Heart right ventricle (tissue), 16 donors: ENCODE measurements around the gene OCA2. TPM values are rescaled to one million over a fixed set of nuclear protein-coding genes. Genes with fewer than 3 reads are reported as not detected.

Experiments used
- ATAC-seq, 8 donors: fragments of 200-7000 bp; cut with Tn5 transposase; one replicate each; pipeline ENCODE4 v1.9.1; 2020; ENCODE audit warnings: mild to moderate bottlenecking in 8 of 8, moderate library complexity in 8 of 8, moderate number of reproducible peaks in 1 of 8
- DNase-seq, 2 donors: peaks; one replicate each; pipeline ENCODE4 v3.0.0-alpha.2; 2020
- H3K27ac ChIP-seq, 10 donors: fragments of 200-600 bp; sonication (generic) in 2 of 10; one replicate each; pipeline versions ENCODE4 v1.5.0 to v1.8.0; 2020 to 2022; ENCODE audit warnings: mild to moderate bottlenecking in 3 of 10
- H3K27me3 ChIP-seq, 7 donors: fragments of 200-600 bp; one replicate each; pipeline ENCODE4 v1.8.0; 2021 to 2022; ENCODE audit warnings: mild to moderate bottlenecking in 2 of 7
- H3K36me3 ChIP-seq, 9 donors: fragments of 200-600 bp; sonication (generic) in 1 of 9; one replicate each; pipeline versions ENCODE4 v1.5.0 to v1.8.0; 2020 to 2022; ENCODE audit warnings: mild to moderate bottlenecking in 2 of 9
- H3K4me1 ChIP-seq, 9 donors: fragments of 200-600 bp; sonication (generic) in 1 of 9; one replicate each; pipeline versions ENCODE4 v1.5.0 to v1.8.0; 2020 to 2022; ENCODE audit warnings: mild to moderate bottlenecking in 4 of 9
- H3K4me3 ChIP-seq, 10 donors: fragments of 200-600 bp; sonication (generic) in 2 of 10; one replicate each; pipeline versions ENCODE4 v1.5.0 to v1.8.0; 2020 to 2022; ENCODE audit warnings: mild to moderate bottlenecking in 7 of 10, moderate library complexity in 2 of 10
- H3K9me3 ChIP-seq, 11 donors: fragments of 200-600 bp in 10 of 11; sonication (generic) in 2 of 11; one replicate each; pipeline versions ENCODE4 v1.5.0 to v1.8.0; 2013 to 2022; ENCODE audit warnings: mild to moderate bottlenecking in 2 of 11, control low read depth in 1 of 11, moderate library complexity in 1 of 11
- CTCF ChIP-seq, 9 donors: fragments of 200-600 bp; sonication (generic) in 2 of 9; IDR thresholded peaks; one replicate each; pipeline versions ENCODE4 v1.5.0 to v1.8.0; 2021 to 2022; ENCODE audit warnings: antibody characterized with exemption in 9 of 9, mild to moderate bottlenecking in 5 of 9, moderate library complexity in 1 of 9
- WGBS, 2 donors: extraction: QIAGEN DNeasy Blood & Tissue Kit; methylation state at CpG; one replicate each; pipeline ENCODE4 v1.1.7; 2013; ENCODE audit warnings: inconsistent platforms in 1 of 2; 5-methylcytosine and 5-hydroxymethylcytosine counted together
- intact Hi-C, 10 donors: fragments of 100-400 bp; cut with DNase I; formaldehyde crosslinking; loops; one replicate each; pipeline versions ENCODE4 v1.11.1 to v1.14.2; 2022
- polyA plus RNA-seq, 2 donors: library from polyadenylated mRNA; stranded (reverse); fragments of 200-250 nt; gene quantifications; one replicate each; pipeline ENCODE4 v1.2.3, GENCODE V29; 2013
- total RNA-seq, 10 donors: library from RNA; stranded (reverse); fragmentation: NEBNext Ultra II Directional in 3 of 10; extraction: Animal tissue kit (Norgen Biotek cat#: 25700) in 3 of 10; gene quantifications; one replicate each; pipeline versions ENCODE4 v1.2.1 to v1.2.4, GENCODE V29; 2021 to 2023
- donor health status: Arrhythmogenic right ventricular cardiomyopathy.
- donor health status: ischemic (EF 13 %, LVEDD 7.1; RV severe dilation, severe dysfunction).
- donor health status: healthy with polysubstance abuse.
- donor health status: DM: no; HTN: yes; CAD: no.
- donor health status: DM: no; HTN: no; CAD: no.
- donor health status: ischemic (EF 25% LVEDD 6.9; RV normal size, moderate dysfunction).
- donor health status: ischemic (EF 25% LVEDD 5.7; RV mildly dilated, moderate dysfunction).
- donor health status: healthy.
- donor health status: DM: yes; HTN: yes; CAD: no.
- donor health status: Ischemic cardiomyopathy.
- donor health status: ischemic (EF 35%, LVEDD 5.7; RV mildly dilated, moderate dysfunction).
- donor health status: nonischemic (EF 11% LVEDD 7.7; RV severe dilation, severe dysfunction).
- donor health status: DM: yes; HTN: yes; CAD: no.
- donor health status: PGD.
- donor health status: ischemic (EF 29% LVEDD 5.4; RV normal size, mild dysfunction).
- donor health status: nonischemic (EF 23%, LVEDD 6.1; RV moderate dilation, normal function).

The OCA2 gene
- total and polyA plus RNA-seq, 12 donors, result 0.04 to 0.32 (median 0.17) TPM; not detected in 6

- no peak for ATAC-seq
- H3K4me3 ChIP-seq, result no peak overlapping the region
- peaks cover 0 to 7% (median 0%) of the 10 kb centered on the region in 7 donors for H3K27me3 ChIP-seq
- H3K9me3 ChIP-seq, result no peaks in the 10 kb centered on the region
- 68 to 74% methylated on average over 4 of the region's 4 CpGs for WGBS, 2 donors
- H3K27ac ChIP-seq, result no peak overlapping the region
- H3K4me1 ChIP-seq, result no peaks in the 10 kb centered on the region
- intact Hi-C loops, result no loop called here
- no peak for DNase-seq
- no peaks in the 10 kb centered on the region for H3K36me3 ChIP-seq
- TF ChIP-seq CTCF (IDR thresholded peaks at IDR 0.05), result no peak
Measured at GRCh38 chr15:28037969-28038590, 61.0 kb downstream of the OCA2 start.

DNA sequence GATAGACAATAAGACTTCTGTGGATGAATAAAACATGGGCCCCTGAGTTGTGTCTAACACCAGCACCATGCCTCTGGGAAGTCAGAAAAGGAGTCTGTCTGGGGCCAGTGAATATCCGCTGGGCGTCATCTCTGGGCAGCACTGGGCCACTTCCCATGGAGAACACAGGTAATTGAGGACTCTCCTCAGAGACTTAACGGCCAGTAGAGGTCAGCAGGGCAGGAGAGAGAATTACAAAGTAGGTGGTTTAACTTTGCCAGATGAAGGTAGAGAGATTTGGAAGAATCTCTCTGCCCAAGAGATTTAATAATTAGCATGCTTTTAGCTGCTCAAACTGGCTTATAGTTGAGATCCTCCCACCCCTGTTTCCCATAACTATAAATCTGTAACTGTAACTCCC is 65.7 kb downstream of the OCA2 start:
- Histone ChIP-seq H3K27me3 (peaks cover 0 to 7% (median 0%) of the 10 kb centered on the region in 7 donors), H3K27ac (no peak overlapping the region), H3K4me3 (no peak overlapping the region), H3K4me1 (no peaks in the 10 kb centered on the region), H3K9me3 (no peaks in the 10 kb centered on the region), H3K36me3 (no peaks in the 10 kb centered on the region)
- no peak for ATAC-seq
- no peak for DNase-seq
- no peak for TF ChIP-seq CTCF (IDR thresholded peaks at IDR 0.05)
- 65 to 67% methylated on average over 3 of the region's 3 CpGs for WGBS, 2 donors
- intact Hi-C loops, result loop anchor here in 1 of 10 donors (2.0 kb wide), 1 partner anchor 41 kb away; no protein-coding TSS in a partner anchor

GRCh38 chr15:28030801-28031200 is 68.3 kb downstream of the OCA2 start:
- H3K4me1 ChIP-seq, result no peaks in the 10 kb centered on the region
- ATAC-seq (no peak), DNase-seq (no peak)
- H3K27me3 ChIP-seq, result peaks cover 0 to 4% (median 0%) of the 10 kb centered on the region in 7 donors
- 88 to 89% methylated on average over 2 of the region's 2 CpGs for WGBS, 2 donors
- H3K9me3 ChIP-seq, result no peaks in the 10 kb centered on the region
- H3K27ac ChIP-seq, result no peak overlapping the region
- H3K4me3 ChIP-seq, result no peak overlapping the region
- no peaks in the 10 kb centered on the region for H3K36me3 ChIP-seq
- no peak for TF ChIP-seq CTCF (IDR thresholded peaks at IDR 0.05)
- intact Hi-C loops, result no loop called here

- 94 to 95% methylated on average over 12 of the region's 12 CpGs for WGBS, 2 donors
- no peak overlapping the region for H3K4me3 ChIP-seq
- ATAC-seq (no peak), DNase-seq (no peak)
- H3K9me3 ChIP-seq, result no peaks in the 10 kb centered on the region
- intact Hi-C loops, result loop anchor here in 1 of 10 donors (10.0 kb wide), 1 partner anchor 1133 kb away; no protein-coding TSS in a partner anchor
- H3K27ac ChIP-seq, result no peak overlapping the region
- H3K4me1 ChIP-seq, result no peaks in the 10 kb centered on the region
- TF ChIP-seq CTCF (IDR thresholded peaks at IDR 0.05), result no peak
- H3K27me3 ChIP-seq, result no peaks in the 10 kb centered on the region
- H3K36me3 ChIP-seq, result no peaks in the 10 kb centered on the region
Measured at GRCh38 chr15:28027714-28028076, 71.4 kb downstream of the OCA2 start.
